Stomach (tissue), 19 donors: ENCODE measurements around the gene BARD1. TPM values are rescaled to one million over a fixed set of nuclear protein-coding genes. Genes with fewer than 3 reads are reported as not detected.

Experiments used
- DNase-seq, 2 donors: peaks; one replicate each; pipeline versions ENCODE4 v3.0.0 to v3.0.0-alpha.2; 2013 to 2019
- H3K27ac ChIP-seq, 5 donors: fragments of 200-600 bp in 4 of 5; sonication (generic) in 4 of 5; one replicate each; pipeline ENCODE4 v1.5.1; 2013 to 2019; ENCODE audit warnings: mild to moderate bottlenecking in 1 of 5, moderate library complexity in 1 of 5
- H3K27me3 ChIP-seq, 3 donors: fragments of 200-600 bp; sonication (generic); one replicate each; pipeline ENCODE4 v1.5.1; 2017 to 2019; ENCODE audit warnings: mixed run types in 1 of 3
- H3K36me3 ChIP-seq, 4 donors: fragments of 200-600 bp; sonication (generic); 1 replicate in 3 of 4; 2 replicates in 1 of 4; pipeline ENCODE4 v1.5.1; 2016 to 2019
- H3K4me1 ChIP-seq, 4 donors: fragments of 200-600 bp; sonication (generic); one replicate each; pipeline ENCODE4 v1.5.1; 2016 to 2019
- H3K4me3 ChIP-seq, 4 donors: fragments of 200-600 bp; sonication (generic) in 3 of 4; one replicate each; pipeline ENCODE4 v1.5.1; 2016 to 2019; ENCODE audit warnings: mild to moderate bottlenecking in 1 of 4
- H3K9me3 ChIP-seq, 4 donors: fragments of 200-600 bp; sonication (generic); one replicate each; pipeline ENCODE4 v1.5.1; 2016 to 2019
- CTCF ChIP-seq, 7 experiments: fragments of 450-650 bp in 4 of 7; fragments of 200-600 bp in 3 of 7; sonication (generic) in 3 of 7; IDR thresholded peaks; one replicate each; pipeline ENCODE4 v1.5.1; 2016 to 2019; ENCODE audit warnings: antibody characterized with exemption in 7 of 7, control low read depth in 2 of 7, mild to moderate bottlenecking in 1 of 7
- EP300 ChIP-seq: sonication (generic); formaldehyde crosslinking; IDR thresholded peaks from one replicate; pipeline ENCODE4 v1.6.1; 2017; ENCODE audit warnings: antibody characterized with exemption
- POLR2A ChIP-seq, 4 donors: fragments of 450-650 bp; IDR thresholded peaks; one replicate each; pipeline ENCODE4 v1.6.1; 2016; ENCODE audit warnings: antibody characterized with exemption in 4 of 4, control low read depth in 2 of 4, mild to moderate bottlenecking in 1 of 4, moderate library complexity in 1 of 4
- POLR2AphosphoS5 ChIP-seq, 3 donors: sonication (generic); formaldehyde crosslinking; IDR thresholded peaks; one replicate each; pipeline ENCODE4 v1.6.1; 2016; ENCODE audit warnings: antibody characterized with exemption in 3 of 3
- WGBS, 5 donors: extraction: QIAGEN DNeasy Blood & Tissue Kit in 3 of 5; methylation state at CpG; one replicate each; pipeline versions ENCODE4 v1.1.5 to v1.1.7; 2013 to 2018; 5-methylcytosine and 5-hydroxymethylcytosine counted together
- intact Hi-C: fragments of 100-400 bp; cut with DNase I; formaldehyde crosslinking; loops from one replicate; pipeline ENCODE4 v1.15.1; 2023; ENCODE audit warnings: low total_unique reads
- long read RNA-seq, 10 donors: transcript quantifications; one replicate each; lab custom pipeline, GENCODE V29; 2026
- polyA plus RNA-seq, 3 donors: library from polyadenylated mRNA; stranded (reverse); fragments of 200-250 nt; gene quantifications; one replicate each; pipeline ENCODE4 v1.2.3, GENCODE V29; 2013
- total RNA-seq, 5 donors: library from RNA; depleted of rRNA; stranded (reverse); fragments of >200 nt; gene quantifications; one replicate each; pipeline versions ENCODE4 v1.1.0 to v1.2.3, GENCODE V29; 2014 to 2016
- donor health status: healthy with polysubstance abuse.
- donor health status: Bipolar disorder and iron deficiency.
- donor health status: healthy.

Gene BARD1
- total RNA-seq (10 to 100 TPM in 4 of 5 donors, 1 to 10 TPM in 1; 9.8 to 74.4 (median 46.7) TPM), polyA plus RNA-seq (1 to 10 TPM; 1.2 to 4.3 (median 1.2) TPM)
- long read RNA-seq, donor 1, result 0 reads
- long read RNA-seq, donor 2, full-length matches to known transcripts, result 1 of 1 reads
- long read RNA-seq, donor 2, partial matches to known transcripts, result 0 of 1 reads
- long read RNA-seq, donor 2, other reads (novel, unspliced or antisense), result 0 of 1 reads
- long read RNA-seq, donor 3, full-length matches to known transcripts, result 2 of 2 reads
- long read RNA-seq, donor 3, partial matches to known transcripts, result 0 of 2 reads
- long read RNA-seq, donor 3, other reads (novel, unspliced or antisense), result 0 of 2 reads
- long read RNA-seq, donor 4, result 0 reads
- long read RNA-seq, donor 5, result 0 reads
- long read RNA-seq, donor 6, result 0 reads
- long read RNA-seq, donor 7, result 0 reads
- long read RNA-seq, donor 8, partial matches to known transcripts, result 0 of 1 reads
- long read RNA-seq, donor 8, other reads (novel, unspliced or antisense), result 0 of 1 reads
- long read RNA-seq, donor 9, result 0 reads
- long read RNA-seq, donor 10, result 0 reads

GRCh38 chr2:214808981-214809750 lies at the start of gene BARD1:
BARD1 (minus strand) TSS chr2:214809683; CDS start chr2:214809569, 114 bp downstream.
- Histone ChIP-seq H3K27me3 (no peaks in the 10 kb centered on the region), H3K9me3 (no peaks in the 10 kb centered on the region), H3K36me3 (no peaks in the 10 kb centered on the region), H3K4me1 (peaks cover 0 to 47% (median 25%) of the 10 kb centered on the region in 4 donors), H3K27ac (peak within 1 kb of the TSS; percentile 77 to 98 (median 94)), H3K4me3 (peak within 1 kb of the TSS; percentile 59 to 76 (median 68))
- intact Hi-C loops, result no loop called here
- DNase-seq, result peak; percentile 41 to 80
- 0 to 1% (median 0%) methylated on average over 44 to 76 of the region's 76 CpGs for WGBS, 5 donors
- TF ChIP-seq POLR2AphosphoS5 (IDR thresholded peaks at IDR 0.05) (peak in 2 of 3 donors; percentile 43 to 64), POLR2A (IDR thresholded peaks at IDR 0.05) (no peak)

DNA sequence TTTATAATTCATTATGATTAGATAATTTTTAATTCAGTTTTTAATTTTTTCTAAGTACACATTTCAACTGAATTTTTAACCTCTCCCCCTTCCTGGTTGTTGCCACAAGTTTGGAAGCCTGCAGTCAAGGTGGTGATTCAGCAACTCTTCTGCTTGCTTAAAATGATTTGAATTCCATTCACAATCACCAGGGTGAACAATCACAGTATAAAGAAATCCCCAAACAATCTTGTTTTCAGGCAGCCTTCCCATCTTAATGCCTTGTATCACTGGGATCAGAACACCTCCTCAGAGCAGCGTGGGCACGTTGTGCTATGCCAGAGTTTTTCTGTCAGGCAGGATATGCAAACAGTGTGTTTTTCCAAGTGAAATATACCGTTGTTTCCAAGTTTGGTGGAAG lies 46.7 kb upstream of the BARD1 start:
- WGBS, 5 donors, result 55 to 71% (median 62%) methylated on average over 3 of the region's 3 CpGs
- Histone ChIP-seq H3K27ac (no peak overlapping the region), H3K27me3 (no peaks in the 10 kb centered on the region), H3K36me3 (no peaks in the 10 kb centered on the region), H3K4me3 (no peak overlapping the region), H3K4me1 (no peaks in the 10 kb centered on the region), H3K9me3 (no peaks in the 10 kb centered on the region)
- DNase-seq, result no peak
- TF ChIP-seq CTCF (IDR thresholded peaks at IDR 0.05) (no peak), POLR2A (IDR thresholded peaks at IDR 0.05) (no peak), POLR2AphosphoS5 (IDR thresholded peaks at IDR 0.05) (no peak), EP300 (no peak)
- intact Hi-C loops, result no loop called here

DNA sequence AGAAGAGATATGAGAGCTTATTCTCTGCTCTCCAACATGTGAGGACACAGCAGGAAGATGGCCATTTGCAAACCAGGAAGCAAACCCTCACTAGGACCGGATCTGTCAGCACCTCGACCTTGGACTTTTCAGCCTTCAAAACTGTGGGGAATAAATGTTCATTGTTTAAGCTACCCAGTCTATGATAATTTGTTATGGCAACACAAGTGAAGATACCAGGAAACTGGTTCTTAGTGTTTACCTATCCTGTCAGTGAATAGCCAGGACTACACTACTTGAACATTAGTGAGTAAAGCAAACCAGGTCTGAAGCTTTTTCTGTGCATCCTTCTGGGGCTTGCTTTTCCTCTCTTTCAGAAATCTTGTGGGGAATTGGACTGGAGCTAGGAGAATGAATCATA lies 44.4 kb upstream of the BARD1 start:
- no peaks in the 10 kb centered on the region for H3K27me3 ChIP-seq
- no peak overlapping the region for H3K27ac ChIP-seq
- WGBS, 5 donors, result 56 to 81% (median 70%) methylated on average over 2 of the region's 2 CpGs
- no peaks in the 10 kb centered on the region for H3K36me3 ChIP-seq
- H3K9me3 ChIP-seq, result no peaks in the 10 kb centered on the region
- no peaks in the 10 kb centered on the region for H3K4me1 ChIP-seq
- DNase-seq, result peak in 1 of 2 donors; percentile 1
- no peak overlapping the region for H3K4me3 ChIP-seq
- no peak for TF ChIP-seq EP300
- TF ChIP-seq POLR2AphosphoS5 (IDR thresholded peaks at IDR 0.05), result no peak
- TF ChIP-seq POLR2A (IDR thresholded peaks at IDR 0.05), result no peak
- no peak for TF ChIP-seq CTCF (IDR thresholded peaks at IDR 0.05)
- intact Hi-C loops, result no loop called here

DNA sequence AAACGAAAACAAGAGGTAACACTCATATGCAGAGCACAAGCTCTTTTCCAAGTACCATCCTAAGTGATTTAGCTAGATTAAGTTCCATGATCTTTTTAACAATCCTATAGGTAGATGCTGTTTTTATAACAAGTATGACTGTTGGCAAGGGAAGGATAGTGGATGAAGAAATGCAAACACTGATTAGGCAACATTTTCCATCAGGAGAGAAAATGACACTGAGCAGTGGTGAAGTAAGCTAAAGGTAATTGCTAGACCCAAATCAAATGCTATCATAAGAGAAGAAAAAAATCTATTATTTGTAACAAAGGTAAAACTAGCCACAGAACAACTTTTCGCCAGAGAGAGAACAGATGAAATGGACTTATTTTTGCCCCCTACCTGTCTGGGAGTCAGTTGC lies 34.3 kb upstream of the BARD1 start:
- Histone ChIP-seq H3K4me1 (no peaks in the 10 kb centered on the region), H3K9me3 (no peaks in the 10 kb centered on the region), H3K27me3 (no peaks in the 10 kb centered on the region), H3K4me3 (no peak overlapping the region), H3K27ac (no peak overlapping the region), H3K36me3 (no peaks in the 10 kb centered on the region)
- no peak for TF ChIP-seq EP300
- no peak for TF ChIP-seq POLR2A (IDR thresholded peaks at IDR 0.05)
- TF ChIP-seq POLR2AphosphoS5 (IDR thresholded peaks at IDR 0.05), result no peak
- TF ChIP-seq CTCF (IDR thresholded peaks at IDR 0.05), result no peak
- intact Hi-C loops, result no loop called here
- WGBS, 5 donors, result 86 to 94% (median 91%) methylated on average over 2 of the region's 2 CpGs
- DNase-seq, result no peak
